Measurements from ENCODE around the gene GPR156. TPM values are rescaled to one million over a fixed set of nuclear protein-coding genes. Genes with fewer than 3 reads are reported as not detected.
"Not testable (repeated sequence)": the region's sequence is repeated elsewhere in the genome, so short reads cannot be mapped to it uniquely, and the experiment has no call there.

GPR156 gene
- total RNA-seq, 4 donors from 2014 or later = not detected

- H3K27ac ChIP-seq = no peak overlapping the region
- no peak for TF ChIP-seq CTCF (IDR thresholded peaks at IDR 0.05)
- no peak for TF ChIP-seq POLR2A (IDR thresholded peaks at IDR 0.05)
- H3K4me3 ChIP-seq = no peak overlapping the region
- H3K4me1 ChIP-seq = no peaks in the 10 kb centered on the region
- DNase-seq = no peak
- no peaks in the 10 kb centered on the region for H3K36me3 ChIP-seq
- H3K9me3 ChIP-seq = no peaks in the 10 kb centered on the region
- H3K27me3 ChIP-seq = no peaks in the 10 kb centered on the region
Observed at GRCh38 chr3:120239644-120240043, 45.4 kb downstream of the GPR156 start.

GRCh38 chr3:120227710-120228347 is 57.2 kb downstream of the GPR156 start:
- no peak for DNase-seq
- TF ChIP-seq POLR2A (IDR thresholded peaks at IDR 0.05) = no peak
- TF ChIP-seq CTCF (IDR thresholded peaks at IDR 0.05) = no peak

GRCh38 chr3:120224237-120224636 is 60.8 kb downstream of the GPR156 start:
- TF ChIP-seq POLR2A (IDR thresholded peaks at IDR 0.05) (no peak), CTCF (IDR thresholded peaks at IDR 0.05) (no peak)
- H3K27me3 ChIP-seq = no peaks in the 10 kb centered on the region
- no peak overlapping the region for H3K27ac ChIP-seq
- DNase-seq = no peak
- H3K4me1 ChIP-seq = no peaks in the 10 kb centered on the region
- no peaks in the 10 kb centered on the region for H3K36me3 ChIP-seq
- H3K9me3 ChIP-seq = no peaks in the 10 kb centered on the region
- no peak overlapping the region for H3K4me3 ChIP-seq

More at GRCh38 chr3:120227710-120228347, 57.2 kb downstream of the GPR156 start:
- Histone ChIP-seq H3K27me3 (no peaks in the 10 kb centered on the region), H3K9me3 (no peaks in the 10 kb centered on the region), H3K4me1 (no peaks in the 10 kb centered on the region), H3K36me3 (no peaks in the 10 kb centered on the region), H3K27ac (no peak overlapping the region), H3K4me3 (no peak overlapping the region)

GRCh38 chr3:120218981-120219380 is 66.0 kb downstream of the GPR156 start:
- H3K4me1 ChIP-seq = no peaks in the 10 kb centered on the region
- no peak overlapping the region for H3K27ac ChIP-seq
- no peak for DNase-seq
- H3K9me3 ChIP-seq = no peaks in the 10 kb centered on the region
- H3K27me3 ChIP-seq = no peaks in the 10 kb centered on the region
- TF ChIP-seq POLR2A (IDR thresholded peaks at IDR 0.05) (no peak), CTCF (IDR thresholded peaks at IDR 0.05) (no peak)
- no peaks in the 10 kb centered on the region for H3K36me3 ChIP-seq
- no peak overlapping the region for H3K4me3 ChIP-seq

- DNase-seq, H3K9me3 ChIP-seq, H3K36me3 ChIP-seq, H3K4me1 ChIP-seq, H3K27me3 ChIP-seq, H3K27ac ChIP-seq, H3K4me3 ChIP-seq: not testable (repeated sequence)
Observed at GRCh38 chr3:120216633-120217032, 68.4 kb downstream of the GPR156 start.

GRCh38 chr3:120214176-120214575 is 70.8 kb downstream of the GPR156 start:
- H3K4me1 ChIP-seq = no peaks in the 10 kb centered on the region
- no peaks in the 10 kb centered on the region for H3K9me3 ChIP-seq
- H3K27ac ChIP-seq = no peak overlapping the region
- no peaks in the 10 kb centered on the region for H3K36me3 ChIP-seq
- H3K4me3 ChIP-seq = no peak overlapping the region
- DNase-seq = no peak
- TF ChIP-seq POLR2A (IDR thresholded peaks at IDR 0.05) (no peak), CTCF (IDR thresholded peaks at IDR 0.05) (no peak)
- no peaks in the 10 kb centered on the region for H3K27me3 ChIP-seq

All from Peyer's patch (tissue), 4 donors.